H1 (cell line): ENCODE results near the gene KDM8. TPM values are rescaled to one million over a fixed set of nuclear protein-coding genes. Genes with fewer than 3 reads are reported as not detected.
A peak's percentile ranks its signal among the peaks of the same experiment; 100 is the strongest.

Source experiments
- CTCF ChIA-PET: fragments of 300-600 bp; sonication (Branson Sonifier 250); formaldehyde crosslinking; loops from one replicate; lab custom pipeline; 2021; ENCODE audit not compliant: partially characterized antibody; lab: Charles Lee
- POLR2A ChIA-PET: fragments of 300-600 bp; sonication (Branson Sonifier 250); formaldehyde crosslinking; loops from one replicate; lab custom pipeline; 2021; ENCODE audit warnings: inconsistent platforms; ENCODE audit not compliant: partially characterized antibody; lab: Charles Lee
- DNase-seq, 2 experiments: peaks; one replicate each; pipeline versions ENCODE4 v3.0.0 to v3.0.0-alpha.2; 2010 to 2022; ENCODE audit warnings: low spot score in 2 of 2, low read depth in 1 of 2, mixed read lengths in 1 of 2
- FAIRE-seq: peaks from 2 replicates; lab custom pipeline; 2011; peaks lifted over from hg19 to GRCh38; lab: Jason Lieb, UNC
- H2AFZ ChIP-seq: 2 replicates; pipeline ENCODE4 v1.8.1; 2012; ENCODE audit warnings: low read length, inconsistent platforms
- H2AK5ac ChIP-seq: 2 replicates; pipeline ENCODE4 v1.6.1; 2013; ENCODE audit warnings: low read depth, low read length
- H2BK120ac ChIP-seq: replicated peaks from 2 replicates; pipeline ENCODE3; 2013; ENCODE audit warnings: low read depth, low read length, inconsistent platforms
- H2BK12ac ChIP-seq: 2 replicates; pipeline ENCODE4 v1.6.1; 2013; ENCODE audit warnings: low read depth, low read length
- H2BK15ac ChIP-seq: 2 replicates; pipeline ENCODE4 v1.6.1; 2013; ENCODE audit warnings: low read length
- H2BK20ac ChIP-seq: 2 replicates; pipeline ENCODE4 v1.6.1; 2013; ENCODE audit warnings: low read length
- H2BK5ac ChIP-seq: 2 replicates; pipeline ENCODE4 v1.6.1; 2013; ENCODE audit warnings: low read depth, low read length
- H3K14ac ChIP-seq: 2 replicates; pipeline ENCODE4 v1.6.1; 2013; ENCODE audit warnings: inconsistent platforms; ENCODE audit not compliant: insufficient read length
- H3K18ac ChIP-seq: 2 replicates; pipeline ENCODE4 v1.6.1; 2013; ENCODE audit warnings: low read length; ENCODE audit errors: extremely low read depth
- H3K23ac ChIP-seq: 2 replicates; pipeline ENCODE4 v1.6.1; 2013; ENCODE audit warnings: inconsistent platforms; ENCODE audit not compliant: insufficient read length
- H3K23me2 ChIP-seq: 2 replicates; pipeline ENCODE4 v1.6.1; 2013; ENCODE audit warnings: low read depth, low read length
- H3K27ac ChIP-seq: 2 replicates; pipeline ENCODE4 v1.6.1; 2011; ENCODE audit warnings: low read depth, low read length, inconsistent platforms
- H3K27me3 ChIP-seq, 4 experiments: replicated peaks in 1 of 4; 1 replicate in 1 of 4; 2 replicates in 3 of 4; pipeline versions ENCODE4 v1.6.1 to v1.8.1; 2011 to 2013; ENCODE audit warnings: low read length in 3 of 4, mild to moderate bottlenecking in 3 of 4, inconsistent platforms in 2 of 4, mixed read lengths in 2 of 4, moderate library complexity in 1 of 4; ENCODE audit not compliant: control insufficient read depth in 3 of 4, insufficient read depth in 3 of 4; ENCODE audit errors: extremely low read depth in 1 of 4
- H3K36me3 ChIP-seq, 4 experiments: 2 replicates each; pipeline versions ENCODE4 v1.6.1 to v1.8.1; 2011 to 2013; ENCODE audit warnings: mild to moderate bottlenecking in 4 of 4, low read length in 3 of 4, moderate library complexity in 2 of 4, control low read depth in 1 of 4, inconsistent platforms in 1 of 4; ENCODE audit not compliant: insufficient read depth in 4 of 4, control insufficient read depth in 2 of 4
- H3K4ac ChIP-seq: replicated peaks from 2 replicates; pipeline ENCODE3; 2013; ENCODE audit warnings: low read length, low read depth, mixed read lengths, inconsistent platforms; ENCODE audit not compliant: insufficient read length
- H3K4me1 ChIP-seq, 4 experiments: replicated peaks in 1 of 4; 1 replicate in 1 of 4; 2 replicates in 3 of 4; pipeline versions ENCODE4 v1.6.1 to v1.8.1; 2011 to 2013; ENCODE audit warnings: low read length in 3 of 4, inconsistent platforms in 2 of 4, mixed read lengths in 1 of 4; ENCODE audit not compliant: insufficient read depth in 4 of 4, control insufficient read depth in 3 of 4
- H3K4me2 ChIP-seq, 2 experiments: 2 replicates each; pipeline versions ENCODE4 v1.6.1 to v1.8.1; 2011 to 2013; ENCODE audit warnings: low read depth in 2 of 2, low read length in 2 of 2, control low read depth in 1 of 2, inconsistent platforms in 1 of 2, mild to moderate bottlenecking in 1 of 2; ENCODE audit not compliant: insufficient read depth in 1 of 2
- H3K4me3 ChIP-seq, 4 experiments: fragments of 200-600, 300-600 bp in 1 of 4; sonication (generic), shearing (Covaris generic), sonication (Bioruptor Twin) in 1 of 4; 2 replicates each; pipeline versions ENCODE4 v1.5.1 to v1.8.1; 2011 to 2016; ENCODE audit warnings: low read length in 4 of 4, low read depth in 3 of 4, control low read depth in 2 of 4, inconsistent platforms in 2 of 4, mild to moderate bottlenecking in 2 of 4, mixed read lengths in 1 of 4, moderate library complexity in 1 of 4; ENCODE audit not compliant: insufficient read depth in 2 of 4; ENCODE audit errors: extremely low read depth in 1 of 4
- H3K56ac ChIP-seq: replicated peaks from 2 replicates; pipeline ENCODE3; 2013; ENCODE audit warnings: low read depth, mild to moderate bottlenecking, mixed read lengths, low read length, inconsistent platforms; ENCODE audit not compliant: insufficient read length
- H3K79me1 ChIP-seq: 2 replicates; pipeline ENCODE4 v1.6.1; 2013; ENCODE audit warnings: low read depth, low read length, control low read depth
- H3K79me2 ChIP-seq, 2 experiments: 2 replicates each; pipeline versions ENCODE4 v1.6.1 to v1.8.1; 2012 to 2013; ENCODE audit warnings: low read length in 2 of 2, mild to moderate bottlenecking in 2 of 2, inconsistent platforms in 1 of 2; ENCODE audit not compliant: insufficient read depth in 2 of 2, control insufficient read depth in 1 of 2
- H3K9ac ChIP-seq, 4 experiments: replicated peaks in 1 of 4; 1 replicate in 1 of 4; 2 replicates in 3 of 4; pipeline versions ENCODE4 v1.6.1 to v1.8.1; 2011 to 2013; ENCODE audit warnings: low read depth in 3 of 4, low read length in 3 of 4, control low read depth in 2 of 4, mild to moderate bottlenecking in 2 of 4, moderate library complexity in 2 of 4, inconsistent platforms in 1 of 4; ENCODE audit errors: extremely low read depth in 1 of 4
- H3K9me3 ChIP-seq, 2 experiments: 2 replicates each; pipeline versions ENCODE4 v1.6.1 to v1.8.1; 2012 to 2013; ENCODE audit warnings: mild to moderate bottlenecking in 2 of 2, moderate library complexity in 2 of 2, control low read depth in 1 of 2, inconsistent platforms in 1 of 2, low read depth in 1 of 2, low read length in 1 of 2, mixed read lengths in 1 of 2; ENCODE audit not compliant: insufficient read depth in 2 of 2
- H4K20me1 ChIP-seq, 2 experiments: replicated peaks in 1 of 2; 2 replicates each; pipeline versions ENCODE3 to v1.8.1; 2011 to 2013; ENCODE audit warnings: inconsistent platforms in 2 of 2, low read length in 2 of 2, mild to moderate bottlenecking in 1 of 2; ENCODE audit not compliant: insufficient read depth in 2 of 2, control insufficient read depth in 1 of 2
- H4K5ac ChIP-seq: 2 replicates; pipeline ENCODE4 v1.6.1; 2013; ENCODE audit warnings: low read length, low read depth, mixed read lengths, inconsistent platforms; ENCODE audit not compliant: insufficient read length
- H4K8ac ChIP-seq: 2 replicates; pipeline ENCODE4 v1.8.0; 2013; ENCODE audit warnings: mild to moderate bottlenecking, moderate library complexity, low read length, inconsistent platforms; ENCODE audit not compliant: insufficient read depth; ENCODE audit errors: extremely low read depth
- H4K91ac ChIP-seq: replicated peaks from 2 replicates; pipeline ENCODE3; 2013; ENCODE audit warnings: low read length, mixed read lengths, inconsistent platforms; ENCODE audit not compliant: insufficient read length
- CBX8 ChIP-seq: fragments of 300-800, 300-1000 bp; sonication (generic); IDR thresholded peaks from 2 replicates; pipeline ENCODE4 v1.7.1; 2016; ENCODE audit warnings: low read depth, low read length, borderline replicate concordance
- CHD1 ChIP-seq: IDR thresholded peaks from 2 replicates; pipeline ENCODE4 v1.6.1; 2012; ENCODE audit warnings: low read depth, low read length, improper control_type of control experiment
- KDM4A ChIP-seq: IDR thresholded peaks from one replicate; pipeline ENCODE4 v1.7.1; 2012; ENCODE audit warnings: low read depth, mild to moderate bottlenecking, moderate library complexity, low read length, inconsistent platforms; ENCODE audit not compliant: severe bottlenecking
- RNF2 ChIP-seq: fragments of 200-900, 300-1000 bp; sonication (generic); IDR thresholded peaks from 2 replicates; pipeline ENCODE4 v1.7.1; 2016; ENCODE audit warnings: borderline replicate concordance, low read depth, mild to moderate bottlenecking, antibody characterized with exemption, low read length; ENCODE audit not compliant: poor library complexity, severe bottlenecking; ENCODE audit errors: missing control alignments
- RXRA ChIP-seq: IDR thresholded peaks from 2 replicates; pipeline ENCODE4 v1.6.1; 2011; ENCODE audit warnings: low read depth, mild to moderate bottlenecking, low read length, moderate library complexity; ENCODE audit not compliant: insufficient read depth
- SAP30 ChIP-seq: fragments of 300-600 bp; sonication (generic); IDR thresholded peaks from 2 replicates; pipeline ENCODE4 v1.7.1; 2012; ENCODE audit warnings: low read length, moderate library complexity, mild to moderate bottlenecking, inconsistent platforms; ENCODE audit not compliant: insufficient read depth, insufficient replicate concordance
- SIRT6 ChIP-seq: IDR thresholded peaks from one replicate; pipeline ENCODE4 v1.7.1; 2012; ENCODE audit warnings: low read length, inconsistent platforms
- YY1 ChIP-seq: IDR thresholded peaks from 2 replicates; pipeline ENCODE4 v1.6.1; 2011; ENCODE audit warnings: low read depth, mild to moderate bottlenecking, low read length
- WGBS, 2 experiments: shearing (Covaris generic) in 1 of 2; methylation state at CpG; one replicate each; pipeline versions ENCODE4 v1.1.6 to v1.1.7; 2013 to 2015; ENCODE audit warnings: low lambda C conversion rate in 2 of 2, mixed read lengths in 2 of 2, inconsistent platforms in 1 of 2, low coverage in 1 of 2, missing lambda C conversion rate in 1 of 2; ENCODE audit not compliant: insufficient replicate concordance in 2 of 2, insufficient coverage in 1 of 2, insufficient read length in 1 of 2; ENCODE audit errors: extremely low coverage in 1 of 2, missing lambda C conversion rate in 1 of 2; 5-methylcytosine and 5-hydroxymethylcytosine counted together
- polyA plus RNA-seq, 7 experiments: library from polyadenylated mRNA; depleted of rRNA in 3 of 7; stranded (reverse) in 5 of 7; unstranded in 2 of 7; fragments of >200 nt in 5 of 7; fragments of 200-250 nt in 2 of 7; gene quantifications; 1 replicate in 5 of 7; 2 replicates in 1 of 7; 4 replicates in 1 of 7; pipeline versions ENCODE4 v1.2.1 to v1.2.3, GENCODE V29; 2011 to 2013; ENCODE audit warnings: missing spikeins in 2 of 7, mixed read lengths in 2 of 7
- total RNA-seq: library from RNA; stranded (reverse); fragmentation: NEBNext Ultra II Directional; extraction: Animal tissue kit (Norgen Biotek cat#: 25700); gene quantifications from 2 replicates; pipeline ENCODE4 v1.2.1, GENCODE V29; 2021

The KDM8 gene
- total and polyA plus RNA-seq, 2 of the 8 experiments (the other 6 are each of a cell fraction or from before 2014, with no cell fraction given) = 10.3 to 12.8 TPM

- no peak overlapping the region for H2BK15ac ChIP-seq
- H3K23ac ChIP-seq = no peak overlapping the region
- FAIRE-seq (no peak), DNase-seq (no peak)
- no peak overlapping the region for H3K9ac ChIP-seq
- H3K23me2 ChIP-seq = no peaks in the 10 kb centered on the region
- no peak overlapping the region for H3K18ac ChIP-seq
- H3K9me3 ChIP-seq = no peaks in the 10 kb centered on the region
- WGBS, 2 experiments = 75% methylated on average over 2 of the region's 2 CpGs; no CpG with 5 or more reads in 1 of the 2 experiments
- peak overlapping the region; percentile 53; the same call in 1 of the 2 replicates for H4K8ac ChIP-seq
- no peak overlapping the region for H2AFZ ChIP-seq
- H2BK20ac ChIP-seq = no peak overlapping the region
- H4K20me1 ChIP-seq = peaks cover 0 to 1% of the 10 kb centered on the region in 2 experiments
- no peak overlapping the region for H3K4me3 ChIP-seq
- no peak for TF ChIP-seq KDM4A
- no peak for TF ChIP-seq RNF2
- TF ChIP-seq SIRT6 = no peak
- no peak for TF ChIP-seq YY1
- no peak for TF ChIP-seq CBX8
- no peak for TF ChIP-seq RXRA
- no peak for TF ChIP-seq SAP30
- TF ChIP-seq CHD1 = no peak
- H3K4me1 ChIP-seq = peaks cover 0 to 6% (median 3%) of the 10 kb centered on the region in 4 experiments; a peak in 3 of 7 replicates
- H3K79me2 ChIP-seq = no peaks in the 10 kb centered on the region
- no peak overlapping the region for H2BK5ac ChIP-seq
- no peak overlapping the region for H2BK12ac ChIP-seq
- H3K56ac ChIP-seq = no peak overlapping the region
- 0 out of 8 replicates have a peak, but pooled peaks cover 0 to 1% (median 0%) of the 10 kb centered on the region in 4 experiments for H3K36me3 ChIP-seq
- H3K14ac ChIP-seq = no peak overlapping the region
- no peaks in the 10 kb centered on the region for H3K27me3 ChIP-seq
- H4K91ac ChIP-seq = no peak overlapping the region
- ChIA-PET CTCF (interaction anchor here (0.8 to 17.4 kb wide), 5 partner anchors 59 to 214 kb away, joined by 3 to 241 read pairs (median 4); no protein-coding TSS in a partner anchor), POLR2A (interaction anchor here (0.6 kb wide), 1 partner anchor 136 kb away, joined by 4 read pairs; no protein-coding TSS in a partner anchor)
- no peaks in the 10 kb centered on the region for H3K79me1 ChIP-seq
- H2AK5ac ChIP-seq = no peak overlapping the region
- H3K27ac ChIP-seq = no peak overlapping the region
- H4K5ac ChIP-seq = no peak overlapping the region
- no peak overlapping the region for H3K4me2 ChIP-seq
- H3K4ac ChIP-seq = no peak overlapping the region
- H2BK120ac ChIP-seq = no peak overlapping the region
Observed at GRCh38 chr16:27238591-27238990, 35.3 kb downstream of the KDM8 start.
